Endothelial cell (in vitro differentiated cells): ENCODE data around the gene TMEM63A. TPM values are rescaled to one million over a fixed set of nuclear protein-coding genes. Genes with fewer than 3 reads are reported as not detected.
A peak's percentile ranks its signal among the peaks of the same experiment; 100 is the strongest.

Experiments
- DNase-seq: peaks from one replicate; pipeline ENCODE4 v3.0.0; 2021; ENCODE audit warnings: low spot score
- H3K27ac Mint-ChIP-seq: one replicate; pipeline ENCODE4 v1.8.0; 2021; ENCODE audit warnings: mixed read lengths, inconsistent platforms; ENCODE audit not compliant: unreplicated experiment
- H3K27me3 Mint-ChIP-seq: one replicate; pipeline ENCODE4 v1.8.0; 2021; ENCODE audit warnings: mild to moderate bottlenecking, moderate library complexity, mixed read lengths, inconsistent platforms; ENCODE audit not compliant: unreplicated experiment
- H3K36me3 Mint-ChIP-seq: one replicate; pipeline ENCODE4 v1.8.0; 2021; ENCODE audit warnings: mild to moderate bottlenecking, low read depth, mixed read lengths, inconsistent platforms; ENCODE audit not compliant: unreplicated experiment
- H3K4me1 Mint-ChIP-seq: one replicate; pipeline ENCODE4 v1.8.0; 2021; ENCODE audit warnings: mild to moderate bottlenecking, mixed read lengths, inconsistent platforms; ENCODE audit not compliant: unreplicated experiment
- H3K4me3 Mint-ChIP-seq: one replicate; pipeline ENCODE4 v1.8.0; 2021; ENCODE audit warnings: mild to moderate bottlenecking, mixed read lengths, inconsistent platforms; ENCODE audit not compliant: unreplicated experiment
- H3K9me3 Mint-ChIP-seq: one replicate; pipeline ENCODE4 v1.8.0; 2021; ENCODE audit warnings: mixed read lengths, inconsistent platforms; ENCODE audit not compliant: unreplicated experiment
- total RNA-seq: library from RNA; stranded (reverse); fragmentation: NEBNext Ultra II Directional; extraction: Animal tissue kit (Norgen Biotek cat#: 25700); gene quantifications from one replicate; pipeline ENCODE4 v1.2.1, GENCODE V29; 2021; ENCODE audit not compliant: unreplicated experiment
- TF ChIP-seq, protein P1 (sequence below): fragments of 200-600 bp; sonication (generic); IDR thresholded peaks from one replicate; pipeline ENCODE4 v1.5.0; 2021; ENCODE audit warnings: antibody characterized with exemption; ENCODE audit not compliant: unreplicated experiment

The TMEM63A gene
- total RNA-seq, 1 donor from 2014 or later: 79.9 TPM

DNA sequence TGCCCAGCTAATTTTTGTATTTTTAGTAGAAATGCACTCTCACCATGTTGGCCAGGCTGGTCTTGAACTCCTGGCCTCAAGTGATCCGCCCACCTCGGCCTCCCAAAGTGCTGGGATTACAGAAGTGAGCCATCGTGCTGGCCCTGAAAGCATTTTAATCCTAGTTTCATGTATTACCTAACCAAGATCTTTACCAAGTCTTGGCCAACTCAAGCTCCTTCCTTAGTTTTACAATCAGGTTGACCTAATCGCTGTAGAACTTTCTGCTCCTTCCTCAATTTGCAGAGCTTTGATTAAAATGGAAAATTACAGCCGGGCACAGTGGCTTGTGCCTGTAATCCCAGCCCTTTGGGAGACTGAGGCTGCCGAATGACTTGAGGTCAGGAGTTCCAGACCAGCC is 3.2 kb upstream of the TMEM63A start:
- peaks cover 11% of the 10 kb centered on the region for H3K4me1 Mint-ChIP-seq
- no peaks in the 10 kb centered on the region for H3K9me3 Mint-ChIP-seq
- H3K27ac Mint-ChIP-seq: no peak overlapping the region
- no peak for DNase-seq
- no peak overlapping the region for H3K4me3 Mint-ChIP-seq
- H3K36me3 Mint-ChIP-seq: no peaks in the 10 kb centered on the region
- peaks cover 8% of the 10 kb centered on the region for H3K27me3 Mint-ChIP-seq
- TF ChIP-seq, protein P1, sequence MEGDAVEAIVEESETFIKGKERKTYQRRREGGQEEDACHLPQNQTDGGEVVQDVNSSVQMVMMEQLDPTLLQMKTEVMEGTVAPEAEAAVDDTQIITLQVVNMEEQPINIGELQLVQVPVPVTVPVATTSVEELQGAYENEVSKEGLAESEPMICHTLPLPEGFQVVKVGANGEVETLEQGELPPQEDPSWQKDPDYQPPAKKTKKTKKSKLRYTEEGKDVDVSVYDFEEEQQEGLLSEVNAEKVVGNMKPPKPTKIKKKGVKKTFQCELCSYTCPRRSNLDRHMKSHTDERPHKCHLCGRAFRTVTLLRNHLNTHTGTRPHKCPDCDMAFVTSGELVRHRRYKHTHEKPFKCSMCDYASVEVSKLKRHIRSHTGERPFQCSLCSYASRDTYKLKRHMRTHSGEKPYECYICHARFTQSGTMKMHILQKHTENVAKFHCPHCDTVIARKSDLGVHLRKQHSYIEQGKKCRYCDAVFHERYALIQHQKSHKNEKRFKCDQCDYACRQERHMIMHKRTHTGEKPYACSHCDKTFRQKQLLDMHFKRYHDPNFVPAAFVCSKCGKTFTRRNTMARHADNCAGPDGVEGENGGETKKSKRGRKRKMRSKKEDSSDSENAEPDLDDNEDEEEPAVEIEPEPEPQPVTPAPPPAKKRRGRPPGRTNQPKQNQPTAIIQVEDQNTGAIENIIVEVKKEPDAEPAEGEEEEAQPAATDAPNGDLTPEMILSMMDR: no peak

DNA sequence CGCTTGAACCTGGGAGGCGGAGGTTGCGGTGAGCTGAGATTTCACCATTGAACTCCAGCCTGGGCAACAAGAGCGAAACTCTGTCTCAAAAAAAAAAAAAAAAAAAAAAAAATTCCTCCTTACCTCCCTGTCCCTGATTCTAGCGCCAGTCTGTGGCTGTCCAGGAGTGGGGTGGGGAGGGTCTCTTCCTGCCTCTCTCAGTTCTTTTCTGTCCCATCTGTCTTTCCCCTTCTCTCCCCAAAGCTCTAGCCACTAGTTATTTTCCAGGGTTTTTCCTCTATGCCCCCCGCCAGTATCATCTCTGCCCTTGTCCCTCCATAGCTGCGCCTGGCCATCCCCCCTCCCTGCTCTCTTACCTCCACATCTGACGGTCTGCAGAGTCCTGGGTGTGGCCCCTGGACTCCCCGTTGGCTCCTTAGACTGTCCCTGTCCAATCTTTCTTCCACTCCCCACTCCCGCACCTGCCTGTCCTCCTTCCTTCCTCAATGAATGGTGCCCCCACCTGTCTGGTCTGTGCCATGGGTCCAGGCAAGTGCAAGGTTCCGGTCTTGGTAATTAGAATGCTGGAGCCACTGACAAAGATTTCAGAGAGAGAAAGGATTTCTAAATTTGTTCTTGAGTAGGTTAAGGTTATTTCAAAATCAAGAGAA is 1.6 kb upstream of the TMEM63A start:
- Mint-ChIP-seq H3K27me3 (peaks cover 8% of the 10 kb centered on the region), H3K36me3 (peaks cover 3% of the 10 kb centered on the region), H3K4me3 (peak overlapping the region; percentile 88), H3K9me3 (no peaks in the 10 kb centered on the region), H3K27ac (no peak overlapping the region), H3K4me1 (peaks cover 24% of the 10 kb centered on the region)
- TF ChIP-seq, protein P1: no peak
- DNase-seq: no peak

DNA sequence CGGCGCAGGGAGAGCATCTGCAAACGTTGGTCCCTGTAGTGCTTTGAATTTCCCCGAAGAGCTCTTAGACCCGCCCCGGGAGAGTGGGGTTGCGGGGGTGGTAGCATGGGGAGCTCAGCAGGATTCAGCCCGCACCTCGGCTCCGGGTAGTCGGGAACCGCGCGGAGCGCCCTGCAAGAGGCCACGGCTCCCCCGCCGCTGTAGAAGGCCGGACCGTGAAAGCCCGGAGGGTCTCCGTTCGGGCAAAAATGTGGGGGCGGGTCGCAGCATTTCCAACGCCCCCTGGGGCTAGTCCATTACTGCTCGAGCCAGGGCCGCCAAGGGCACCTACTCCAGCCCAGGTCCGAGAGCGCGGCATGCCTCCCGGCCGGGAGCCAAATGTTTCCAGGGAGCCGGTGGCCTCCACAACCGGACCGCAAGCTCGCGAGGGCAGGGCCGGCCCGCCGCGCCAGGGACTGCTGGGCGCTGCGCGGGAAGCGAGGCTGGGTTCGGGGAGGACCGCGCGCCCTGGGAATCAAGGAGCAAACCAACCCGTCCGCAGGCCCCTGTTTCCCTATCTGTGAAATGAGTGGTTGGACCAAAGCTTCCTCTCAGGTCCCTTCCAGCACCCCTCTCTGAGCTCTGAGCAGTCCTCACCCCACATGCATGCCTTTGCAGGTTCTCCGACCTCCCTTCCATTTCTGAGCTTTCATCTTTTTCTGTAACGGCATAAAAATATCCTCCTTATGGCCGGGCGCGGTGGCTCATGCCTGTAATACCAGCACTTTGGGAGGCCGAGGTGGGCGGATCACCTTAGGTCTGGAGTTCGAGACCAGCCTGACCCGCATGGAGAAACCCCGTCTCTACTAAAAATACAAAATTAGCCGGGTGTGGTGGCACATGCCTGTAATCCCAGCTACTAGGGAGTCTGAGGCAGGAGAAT is 775 bp upstream of the TMEM63A start:
- peak; percentile 51 for DNase-seq
- Mint-ChIP-seq H3K27ac (peak overlapping the region; percentile 81), H3K4me1 (peaks cover 31% of the 10 kb centered on the region), H3K36me3 (peaks cover 3% of the 10 kb centered on the region), H3K27me3 (peaks cover 6% of the 10 kb centered on the region), H3K9me3 (no peaks in the 10 kb centered on the region), H3K4me3 (peak overlapping the region; percentile 88)
- TF ChIP-seq, protein P1: no peak

DNA sequence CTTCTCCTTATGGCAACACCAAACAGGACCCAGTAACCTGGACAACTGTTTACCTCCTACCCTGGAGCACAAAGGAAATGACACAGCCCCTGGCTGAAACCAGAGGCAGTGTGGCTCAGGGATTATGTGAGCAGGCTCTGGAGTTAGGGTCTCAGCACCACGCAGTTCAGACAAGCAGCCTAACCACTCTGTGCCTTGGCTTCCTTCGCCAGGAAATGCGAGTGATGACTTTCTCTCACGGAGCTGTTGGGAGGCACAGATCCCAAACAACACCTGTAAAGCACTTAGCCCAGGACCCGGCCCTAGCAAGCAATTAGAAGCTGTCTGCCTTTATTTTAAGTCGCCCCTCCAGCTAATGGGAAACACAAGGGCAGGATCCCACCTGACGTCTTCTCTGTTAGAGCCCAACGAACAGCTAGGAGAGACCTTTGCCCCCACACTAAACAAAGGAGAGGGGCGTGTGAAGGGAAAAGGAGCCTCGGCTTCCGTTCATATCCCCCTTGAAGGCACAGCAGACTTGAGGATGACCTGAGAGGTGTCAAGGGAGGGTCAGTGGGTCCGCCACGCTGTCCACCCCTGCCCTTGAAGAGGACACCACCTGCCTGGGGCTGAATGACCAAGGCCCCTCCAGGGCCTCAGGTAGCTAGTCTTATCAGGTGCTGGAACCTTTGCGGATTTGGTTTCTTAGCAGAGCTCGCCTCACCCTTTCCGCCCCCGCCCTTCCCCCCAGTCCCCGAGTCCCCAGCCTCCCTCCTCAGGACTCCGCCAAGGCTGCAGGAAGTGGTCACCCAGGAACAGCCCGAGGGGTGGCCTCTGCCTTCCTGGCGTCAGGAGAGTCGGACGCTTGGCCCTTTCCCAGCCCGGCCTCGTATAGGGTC is 860 bp downstream of the TMEM63A start:
- H3K4me3 Mint-ChIP-seq: peak overlapping the region; percentile 91
- H3K27me3 Mint-ChIP-seq: peaks cover 11% of the 10 kb centered on the region
- no peaks in the 10 kb centered on the region for H3K9me3 Mint-ChIP-seq
- TF ChIP-seq, protein P1: no peak
- H3K36me3 Mint-ChIP-seq: peaks cover 4% of the 10 kb centered on the region
- DNase-seq: no peak
- peaks cover 44% of the 10 kb centered on the region for H3K4me1 Mint-ChIP-seq
- H3K27ac Mint-ChIP-seq: peak overlapping the region; percentile 52
